HCT116 (cell line): ENCODE data around the gene METTL25. TPM values are rescaled to one million over a fixed set of nuclear protein-coding genes. Genes with fewer than 3 reads are reported as not detected.

ENCODE experiments used
- ATAC-seq: fragments of 200-7000 bp; cut with Tn5 transposase; 2 replicates; pipeline ENCODE4 v1.9.1; 2020; ENCODE audit warnings: mild to moderate bottlenecking, moderate library complexity
- BruUV-seq: library from RNA; stranded (reverse); fragments of 400-500 nt; replicated peaks from 2 replicates; lab custom pipeline; 2021; lab: Mats Ljungman, UMichigan
- CTCF ChIA-PET: fragments of 300-600 bp; sonication (Branson Sonifier 250); formaldehyde crosslinking; loops from one replicate; lab custom pipeline; 2021; ENCODE audit warnings: antibody characterized with exemption; lab: Charles Lee
- POLR2A ChIA-PET: fragments of 300-600, 350-600 bp; sonication (Branson Sonifier 250); formaldehyde crosslinking; loops from one replicate; lab custom pipeline; 2021; ENCODE audit warnings: antibody characterized with exemption; lab: Charles Lee
- RAD21 ChIA-PET, 2 experiments: fragments of 300-600 bp; sonication (Branson Sonifier 250); formaldehyde crosslinking; loops; one replicate each; lab custom pipeline; 2023; ENCODE audit warnings: low total read pairs in 2 of 2; ENCODE audit not compliant: uncharacterized antibody in 2 of 2, unreplicated experiment in 2 of 2, low non-redundant PET in 1 of 2; lab: Charles Lee
- DNase-seq: peaks from one replicate; pipeline ENCODE4 v3.0.0-alpha.2; 2010; ENCODE audit warnings: low read depth, low spot score
- H2AFZ ChIP-seq: fragments of 200-600 bp; shearing (Covaris generic), sonication (generic); 2 replicates; pipeline ENCODE4 v1.6.1; 2017; ENCODE audit warnings: low read depth, mixed run types, mixed read lengths, antibody characterized with exemption, low read length; ENCODE audit not compliant: poor library complexity, severe bottlenecking
- H3K27ac ChIP-seq: 2 replicates; pipeline ENCODE4 v1.5.1; 2012; ENCODE audit warnings: low read depth, low read length
- H3K27me3 ChIP-seq: fragments of 200-600 bp; sonication (generic); 2 replicates; pipeline ENCODE4 v1.6.1; 2016; ENCODE audit warnings: mixed run types, low read length, mixed read lengths; ENCODE audit not compliant: insufficient read depth
- H3K36me3 ChIP-seq, 2 experiments: fragments of 200-500 bp in 1 of 2; fragments of 200-600 bp in 1 of 2; sonication (Bioruptor generic) in 1 of 2; sonication (generic) in 1 of 2; 2 replicates each; pipeline versions ENCODE4 v1.5.1 to v1.6.1; 2014 to 2016; ENCODE audit warnings: low read length in 2 of 2, inconsistent platforms in 1 of 2, mixed read lengths in 1 of 2, mixed run types in 1 of 2; ENCODE audit not compliant: insufficient read depth in 2 of 2, control insufficient read depth in 1 of 2
- H3K4me1 ChIP-seq, 2 experiments: fragments of 200-600 bp in 1 of 2; sonication (generic) in 1 of 2; 2 replicates each; pipeline versions ENCODE4 v1.5.1 to v1.6.1; 2012 to 2017; ENCODE audit warnings: low read length in 2 of 2, inconsistent platforms in 1 of 2, mild to moderate bottlenecking in 1 of 2, mixed read lengths in 1 of 2, mixed run types in 1 of 2, moderate library complexity in 1 of 2; ENCODE audit not compliant: insufficient read depth in 2 of 2, control insufficient read depth in 1 of 2
- H3K4me2 ChIP-seq: fragments of 200-600 bp; sonication (generic); 2 replicates; pipeline ENCODE4 v1.6.1; 2017; ENCODE audit warnings: mixed run types, low read length, mixed read lengths
- H3K4me3 ChIP-seq, 2 experiments: fragments of 200-600 bp in 1 of 2; sonication (generic) in 1 of 2; replicated peaks in 1 of 2; 2 replicates each; pipeline ENCODE4 v1.5.1; 2011 to 2016; ENCODE audit warnings: low read length in 2 of 2, control low read depth in 1 of 2, low read depth in 1 of 2, mild to moderate bottlenecking in 1 of 2, mixed read lengths in 1 of 2, mixed run types in 1 of 2
- H3K79me2 ChIP-seq: fragments of 200-600 bp; sonication (generic); 2 replicates; pipeline ENCODE4 v1.6.1; 2017; ENCODE audit warnings: mild to moderate bottlenecking, mixed run types, low read length, moderate library complexity, mixed read lengths; ENCODE audit not compliant: insufficient read depth
- H3K9ac ChIP-seq: fragments of 200-600 bp; sonication (generic); 2 replicates; pipeline ENCODE4 v1.6.1; 2016; ENCODE audit warnings: low read length, mixed read lengths
- H3K9me2 ChIP-seq: fragments of 200-600 bp; sonication (generic), shearing (Covaris generic); 2 replicates; pipeline ENCODE4 v1.6.1; 2017; ENCODE audit warnings: mixed run types, mild to moderate bottlenecking, moderate library complexity; ENCODE audit not compliant: insufficient read depth
- H3K9me3 ChIP-seq, 2 experiments: fragments of 200-500 bp in 1 of 2; fragments of 200-600 bp in 1 of 2; sonication (Bioruptor generic) in 1 of 2; sonication (generic) in 1 of 2; 2 replicates each; pipeline ENCODE4 v1.6.1; 2014 to 2017; ENCODE audit warnings: low read length in 2 of 2, mixed read lengths in 2 of 2, inconsistent platforms in 1 of 2, low read depth in 1 of 2, mild to moderate bottlenecking in 1 of 2, mixed run types in 1 of 2, moderate library complexity in 1 of 2; ENCODE audit not compliant: control insufficient read depth in 1 of 2, insufficient read depth in 1 of 2
- H4K20me1 ChIP-seq: fragments of 200-600 bp; sonication (generic), shearing (Covaris generic); 2 replicates; pipeline ENCODE4 v1.6.1; 2017; ENCODE audit warnings: mixed run types, mild to moderate bottlenecking, moderate library complexity; ENCODE audit not compliant: insufficient read depth
- ATF3 ChIP-seq: IDR thresholded peaks from 2 replicates; pipeline ENCODE4 v1.6.1; 2012
- CBX3 ChIP-seq: IDR thresholded peaks from 2 replicates; pipeline ENCODE4 v1.6.1; 2012; ENCODE audit warnings: low read depth
- CEBPB ChIP-seq: IDR thresholded peaks from 2 replicates; pipeline ENCODE4 v1.6.1; 2012; ENCODE audit warnings: low read depth
- EGR1 ChIP-seq: IDR thresholded peaks from 2 replicates; pipeline ENCODE4 v1.6.1; 2012; ENCODE audit warnings: low read depth
- ELF1 ChIP-seq: IDR thresholded peaks from 2 replicates; pipeline ENCODE4 v1.6.1; 2012; ENCODE audit warnings: low read depth, borderline replicate concordance
- EZH2 ChIP-seq: fragments of 200-600 bp; sonication (generic); IDR thresholded peaks from 2 replicates; pipeline ENCODE4 v1.6.1; 2017; ENCODE audit warnings: antibody characterized with exemption, mixed run types
- JUND ChIP-seq: IDR thresholded peaks from 2 replicates; pipeline ENCODE4 v1.6.1; 2012
- MAX ChIP-seq: IDR thresholded peaks from 2 replicates; pipeline ENCODE4 v1.6.1; 2012
- POLR2A ChIP-seq: IDR thresholded peaks from 2 replicates; pipeline ENCODE4 v1.7.0; 2011; ENCODE audit warnings: borderline replicate concordance; ENCODE audit not compliant: insufficient read depth, insufficient read length; ENCODE audit errors: extremely low read depth
- POLR2AphosphoS5 ChIP-seq: IDR thresholded peaks from 2 replicates; pipeline ENCODE4 v1.6.1; 2011; ENCODE audit warnings: mild to moderate bottlenecking, low read depth, low read length, moderate library complexity
- RAD21 ChIP-seq: IDR thresholded peaks from 2 replicates; pipeline ENCODE4 v1.6.1; 2012; ENCODE audit warnings: low read depth, mild to moderate bottlenecking
- REST ChIP-seq: IDR thresholded peaks from 2 replicates; pipeline ENCODE4 v1.6.1; 2012; ENCODE audit warnings: low read depth
- SIN3A ChIP-seq: IDR thresholded peaks from 2 replicates; pipeline ENCODE4 v1.6.1; 2012; ENCODE audit warnings: low read depth
- SP1 ChIP-seq: IDR thresholded peaks from 2 replicates; pipeline ENCODE4 v1.6.1; 2012; ENCODE audit warnings: low read depth
- SRF ChIP-seq: IDR thresholded peaks from 2 replicates; pipeline ENCODE4 v1.6.1; 2012; ENCODE audit warnings: low read depth
- TCF7L2 ChIP-seq: IDR thresholded peaks from 2 replicates; pipeline ENCODE4 v1.7.0; 2011; ENCODE audit warnings: borderline replicate concordance, inconsistent platforms; ENCODE audit not compliant: insufficient read depth, insufficient read length; ENCODE audit errors: extremely low read depth
- YY1 ChIP-seq: IDR thresholded peaks from 2 replicates; pipeline ENCODE4 v1.6.1; 2011; ENCODE audit warnings: low read length, low read depth, moderate library complexity, mild to moderate bottlenecking; ENCODE audit not compliant: insufficient replicate concordance; ENCODE audit errors: extremely low read depth
- ZNF274 ChIP-seq: fragments of 200-500 bp; sonication (Bioruptor generic); IDR thresholded peaks from 2 replicates; pipeline ENCODE4 v1.6.1; 2014; ENCODE audit warnings: mild to moderate bottlenecking, low read depth, low read length, inconsistent platforms
- intact Hi-C: fragments of 100-400 bp; cut with micrococcal nuclease; formaldehyde crosslinking; loops from 2 replicates; pipeline ENCODE4 v1.10.0; 2022
- total RNA-seq: library from RNA; stranded (reverse); gene quantifications from one replicate; pipeline ENCODE4 v1.2.1, GENCODE V29; 2021; ENCODE audit not compliant: unreplicated experiment

METTL25 gene
- total RNA-seq, 1 experiment from 2014 or later: 4.4 TPM

- no peak for TF ChIP-seq REST
- no peak for TF ChIP-seq CEBPB
- TF ChIP-seq EGR1: no peak
- no peak for TF ChIP-seq POLR2A
- no peak for TF ChIP-seq TCF7L2
- no peak for TF ChIP-seq SRF
- no peak for TF ChIP-seq SIN3A
- no peak for TF ChIP-seq MAX
These were observed 43.9 kb upstream of the METTL25 start (continued) for GRCh38 chr12:82314406-82314892.

GRCh38 chr12:82319276-82319675 is 39.1 kb upstream of the METTL25 start:
- no peak for ATAC-seq
- TF ChIP-seq JUND (no peak), EGR1 (no peak), ATF3 (no peak), RAD21 (no peak), CBX3 (no peak), SP1 (no peak), EZH2 (no peak), YY1 (no peak), MAX (no peak), SRF (no peak), ZNF274 (no peak), POLR2AphosphoS5 (no peak), REST (no peak), ELF1 (no peak), TCF7L2 (no peak)
- TF ChIP-seq, all 23 proteins: peak for 0
- intact Hi-C loops: no loop called here
- POLR2A ChIA-PET: no interaction called here
- Histone ChIP-seq H3K27me3 (no peaks in the 10 kb centered on the region), H3K4me1 (no peaks in the 10 kb centered on the region), H3K4me3 (no peak overlapping the region), H3K9me2 (no peaks in the 10 kb centered on the region), H3K9me3 (no peaks in the 10 kb centered on the region), H2AFZ (no peak overlapping the region), H3K27ac (no peak overlapping the region), H3K79me2 (no peaks in the 10 kb centered on the region), H3K4me2 (no peak overlapping the region), H3K9ac (no peak overlapping the region), H4K20me1 (no peaks in the 10 kb centered on the region), H3K36me3 (no peaks in the 10 kb centered on the region)
- DNase-seq: no peak
- RAD21 ChIA-PET: no interaction called here
- CTCF ChIA-PET: no interaction called here
- BruUV-seq: no TSS peak
